Mesenchymal stem cell (in vitro differentiated cells and primary cell): Measurements from ENCODE around the gene NUMA1.

ENCODE experiments used
- DNase-seq: peaks from one replicate; pipeline ENCODE4 v3.0.0-alpha.2; 2013
- H2AFZ ChIP-seq: one replicate; pipeline ENCODE4 v1.6.1; 2013; ENCODE audit warnings: low read depth, mild to moderate bottlenecking, control low read depth, inconsistent platforms, low read length, moderate library complexity
- H2AK5ac ChIP-seq: 2 replicates; pipeline ENCODE4 v1.6.1; 2013; ENCODE audit warnings: low read length, moderate library complexity, mild to moderate bottlenecking, inconsistent platforms; ENCODE audit not compliant: severe bottlenecking
- H2BK120ac ChIP-seq: one replicate; pipeline ENCODE4 v1.6.1; 2013; ENCODE audit warnings: low read depth, mild to moderate bottlenecking, inconsistent platforms, low read length, moderate library complexity
- H2BK12ac ChIP-seq, 2 experiments: one replicate each; pipeline ENCODE4 v1.6.1; 2013; ENCODE audit warnings: inconsistent platforms in 2 of 2, low read length in 2 of 2, mild to moderate bottlenecking in 2 of 2, moderate library complexity in 2 of 2, control low read depth in 1 of 2
- H2BK15ac ChIP-seq: one replicate; pipeline ENCODE4 v1.6.1; 2013; ENCODE audit warnings: mild to moderate bottlenecking, low read depth, inconsistent platforms; ENCODE audit not compliant: poor library complexity, severe bottlenecking
- H2BK5ac ChIP-seq: 2 replicates; pipeline ENCODE4 v1.6.1; 2013; ENCODE audit warnings: low read depth, mild to moderate bottlenecking, low read length, control low read depth, inconsistent platforms; ENCODE audit not compliant: poor library complexity, severe bottlenecking
- H3K14ac ChIP-seq, 2 experiments: one replicate each; pipeline ENCODE4 v1.6.1; 2013; ENCODE audit warnings: inconsistent platforms in 2 of 2, low read length in 2 of 2, control low read depth in 1 of 2, mild to moderate bottlenecking in 1 of 2, moderate library complexity in 1 of 2
- H3K18ac ChIP-seq, 2 experiments: one replicate each; pipeline ENCODE4 v1.6.1; 2013; ENCODE audit warnings: inconsistent platforms in 2 of 2, low read length in 2 of 2, control low read depth in 1 of 2, low read depth in 1 of 2, mild to moderate bottlenecking in 1 of 2
- H3K23ac ChIP-seq, 2 experiments: one replicate each; pipeline ENCODE4 v1.6.1; 2013; ENCODE audit warnings: inconsistent platforms in 2 of 2, low read length in 2 of 2, mild to moderate bottlenecking in 2 of 2, moderate library complexity in 2 of 2, control low read depth in 1 of 2
- H3K27ac ChIP-seq: 2 replicates; pipeline ENCODE4 v1.5.1; 2013; ENCODE audit warnings: mild to moderate bottlenecking, moderate library complexity, low read length, control low read depth, inconsistent platforms; ENCODE audit not compliant: poor library complexity, severe bottlenecking
- H3K27me3 ChIP-seq, 2 experiments: 2 replicates each; pipeline versions ENCODE4 v1.6.1 to v1.7.0; 2013; ENCODE audit warnings: low read length in 2 of 2, mild to moderate bottlenecking in 2 of 2, moderate library complexity in 2 of 2, control low read depth in 1 of 2, inconsistent platforms in 1 of 2; ENCODE audit not compliant: control insufficient read depth in 1 of 2, insufficient read depth in 1 of 2
- H3K36me3 ChIP-seq, 2 experiments: 2 replicates each; pipeline versions ENCODE4 v1.6.1 to v1.7.0; 2013; ENCODE audit warnings: low read length in 2 of 2, control low read depth in 1 of 2, inconsistent platforms in 1 of 2, low read depth in 1 of 2, mild to moderate bottlenecking in 1 of 2; ENCODE audit not compliant: insufficient read depth in 2 of 2, control insufficient read depth in 1 of 2
- H3K4ac ChIP-seq, 2 experiments: one replicate each; pipeline ENCODE4 v1.6.1; 2013; ENCODE audit warnings: inconsistent platforms in 2 of 2, low read length in 2 of 2, mild to moderate bottlenecking in 2 of 2, moderate library complexity in 2 of 2, control low read depth in 1 of 2, low read depth in 1 of 2
- H3K4me1 ChIP-seq: 2 replicates; pipeline ENCODE4 v1.6.1; 2013; ENCODE audit warnings: low read depth, low read length, control low read depth; ENCODE audit not compliant: control insufficient read depth, insufficient read depth
- H3K4me2 ChIP-seq: 2 replicates; pipeline ENCODE4 v1.6.1; 2013; ENCODE audit warnings: low read length, mild to moderate bottlenecking, inconsistent platforms; ENCODE audit not compliant: poor library complexity, severe bottlenecking
- H3K4me3 ChIP-seq, 2 experiments: 2 replicates each; pipeline versions ENCODE4 v1.5.1 to v1.7.0; 2013; ENCODE audit warnings: low read length in 2 of 2, mild to moderate bottlenecking in 2 of 2, control low read depth in 1 of 2, low read depth in 1 of 2; ENCODE audit not compliant: insufficient read depth in 1 of 2
- H3K79me1 ChIP-seq: replicated peaks from 2 replicates; pipeline ENCODE4 v1.6.1; 2013; ENCODE audit warnings: mild to moderate bottlenecking, control low read depth, low read length, inconsistent platforms; ENCODE audit not compliant: poor library complexity, severe bottlenecking
- H3K9ac ChIP-seq: 2 replicates; pipeline ENCODE4 v1.7.0; 2013; ENCODE audit warnings: mild to moderate bottlenecking, low read length, moderate library complexity
- H3K9me3 ChIP-seq: 2 replicates; pipeline ENCODE4 v1.7.0; 2013; ENCODE audit warnings: mild to moderate bottlenecking, low read length; ENCODE audit not compliant: control insufficient read depth
- H4K8ac ChIP-seq: one replicate; pipeline ENCODE4 v1.6.1; 2013; ENCODE audit warnings: inconsistent platforms, mild to moderate bottlenecking, low read length, moderate library complexity
- H4K91ac ChIP-seq: one replicate; pipeline ENCODE4 v1.6.1; 2013; ENCODE audit warnings: mild to moderate bottlenecking, low read length, inconsistent platforms
- WGBS: methylation state at CpG from one replicate; pipeline ENCODE4 v1.1.7; 2013; ENCODE audit warnings: mixed read lengths; 5-methylcytosine and 5-hydroxymethylcytosine counted together

Gene NUMA1

GRCh38 chr11:72079819-72080325, 470 bp downstream of the NUMA1 start:
- no peak overlapping the region for H2BK12ac ChIP-seq
- peak overlapping the region; percentile 77 to 93 for H3K4me3 ChIP-seq
- H2AK5ac ChIP-seq = no peak overlapping the region
- H3K4me1 ChIP-seq = peaks cover 3% of the 10 kb centered on the region
- no peak overlapping the region for H2BK120ac ChIP-seq
- no peaks in the 10 kb centered on the region for H3K27me3 ChIP-seq
- no peak overlapping the region for H3K18ac ChIP-seq
- H3K9me3 ChIP-seq = no peaks in the 10 kb centered on the region
- peaks cover 5% of the 10 kb centered on the region for H3K79me1 ChIP-seq
- peak overlapping the region; percentile 66 for H2AFZ ChIP-seq
- H3K9ac ChIP-seq = peak overlapping the region; percentile 94
- H3K36me3 ChIP-seq = peaks cover 0 to under 1% of the 10 kb centered on the region in 2 experiments
- no peak overlapping the region for H4K91ac ChIP-seq
- 8% methylated on average over 11 of the region's 16 CpGs for WGBS
- DNase-seq = no peak
- no peak overlapping the region for H3K4ac ChIP-seq
- no peak overlapping the region for H3K14ac ChIP-seq
- no peak overlapping the region for H2BK15ac ChIP-seq
- no peak overlapping the region for H4K8ac ChIP-seq
- no peak overlapping the region for H2BK5ac ChIP-seq
- H3K23ac ChIP-seq = no peak overlapping the region
- H3K27ac ChIP-seq = no peak overlapping the region
- H3K4me2 ChIP-seq = peak overlapping the region; percentile 69

GRCh38 chr11:72078477-72078876, 1.9 kb downstream of the NUMA1 start:
- no peak overlapping the region for H2BK120ac ChIP-seq
- H3K4me3 ChIP-seq = peak overlapping the region in 1 of 2 experiments; percentile 93
- no peak overlapping the region for H3K18ac ChIP-seq
- H3K36me3 ChIP-seq = no peaks in the 10 kb centered on the region
- H3K27ac ChIP-seq = no peak overlapping the region
- no peak overlapping the region for H2BK5ac ChIP-seq
- no peak for DNase-seq
- 85% methylated on average over 5 of the region's 6 CpGs for WGBS
- H4K91ac ChIP-seq = no peak overlapping the region
- H3K4me2 ChIP-seq = no peak overlapping the region
- H2BK12ac ChIP-seq = no peak overlapping the region
- no peak overlapping the region for H3K4ac ChIP-seq
- H3K79me1 ChIP-seq = peaks cover 10% of the 10 kb centered on the region
- H3K27me3 ChIP-seq = no peaks in the 10 kb centered on the region
- no peak overlapping the region for H2BK15ac ChIP-seq
- no peak overlapping the region for H4K8ac ChIP-seq
- no peak overlapping the region for H3K14ac ChIP-seq
- H3K9me3 ChIP-seq = no peaks in the 10 kb centered on the region
- H2AFZ ChIP-seq = no peak overlapping the region
- H3K23ac ChIP-seq = no peak overlapping the region
- no peak overlapping the region for H2AK5ac ChIP-seq
- peak overlapping the region; percentile 94 for H3K9ac ChIP-seq
- H3K4me1 ChIP-seq = peaks cover 3% of the 10 kb centered on the region

- H2BK5ac ChIP-seq = no peak overlapping the region
- DNase-seq = peak; percentile 13
- no peaks in the 10 kb centered on the region for H3K36me3 ChIP-seq
- peaks cover 7% of the 10 kb centered on the region for H3K79me1 ChIP-seq
- no peak overlapping the region for H2AK5ac ChIP-seq
- H4K8ac ChIP-seq = no peak overlapping the region
- H3K27ac ChIP-seq = no peak overlapping the region
- H3K4me2 ChIP-seq = no peak overlapping the region
- H3K14ac ChIP-seq = no peak overlapping the region
- H3K4me1 ChIP-seq = peaks cover 6% of the 10 kb centered on the region
- H3K27me3 ChIP-seq = no peaks in the 10 kb centered on the region
- no peak overlapping the region for H2BK12ac ChIP-seq
- H4K91ac ChIP-seq = no peak overlapping the region
- no peak overlapping the region for H3K18ac ChIP-seq
- WGBS = 82% methylated on average over 4 of the region's 4 CpGs
- no peak overlapping the region for H2BK120ac ChIP-seq
- no peak overlapping the region for H3K23ac ChIP-seq
- H2BK15ac ChIP-seq = no peak overlapping the region
- H2AFZ ChIP-seq = no peak overlapping the region
- H3K4me3 ChIP-seq = no peak overlapping the region
- no peak overlapping the region for H3K4ac ChIP-seq
- no peaks in the 10 kb centered on the region for H3K9me3 ChIP-seq
- peak overlapping the region; percentile 12 for H3K9ac ChIP-seq
Observed at GRCh38 chr11:72075756-72076155, 4.6 kb downstream of the NUMA1 start.

- no peak overlapping the region for H3K4ac ChIP-seq
- peak overlapping the region; percentile 71 for H2BK120ac ChIP-seq
- H3K23ac ChIP-seq = no peak overlapping the region
- H3K36me3 ChIP-seq = no peaks in the 10 kb centered on the region
- peak overlapping the region in 1 of 2 experiments; percentile 28 for H3K18ac ChIP-seq
- 100% methylated on average over 1 of the region's 1 CpG for WGBS
- peak overlapping the region; percentile 52 to 57 for H2BK12ac ChIP-seq
- H3K9ac ChIP-seq = peak overlapping the region; percentile 12
- no peaks in the 10 kb centered on the region for H3K27me3 ChIP-seq
- H2AK5ac ChIP-seq = peak overlapping the region; percentile 70
- H2BK15ac ChIP-seq = no peak overlapping the region
- H3K9me3 ChIP-seq = no peaks in the 10 kb centered on the region
- H3K14ac ChIP-seq = no peak overlapping the region
- peaks cover 7% of the 10 kb centered on the region for H3K79me1 ChIP-seq
- no peak overlapping the region for H3K4me2 ChIP-seq
- peaks cover 9% of the 10 kb centered on the region for H3K4me1 ChIP-seq
- H3K4me3 ChIP-seq = no peak overlapping the region
- peak overlapping the region; percentile 59 for H4K91ac ChIP-seq
- H4K8ac ChIP-seq = peak overlapping the region; percentile 80
- DNase-seq = peak; percentile 50
- H2AFZ ChIP-seq = no peak overlapping the region
- no peak overlapping the region for H2BK5ac ChIP-seq
- H3K27ac ChIP-seq = no peak overlapping the region
Observed at GRCh38 chr11:72075109-72075508, 5.2 kb downstream of the NUMA1 start.
